ENCODE data around the gene MCC. TPM values are rescaled to one million over a fixed set of nuclear protein-coding genes. Genes with fewer than 3 reads are reported as not detected.

MCC gene
- total and polyA plus RNA-seq, 12 donors = 1.8 to 12.6 (median 8.9) TPM

DNA sequence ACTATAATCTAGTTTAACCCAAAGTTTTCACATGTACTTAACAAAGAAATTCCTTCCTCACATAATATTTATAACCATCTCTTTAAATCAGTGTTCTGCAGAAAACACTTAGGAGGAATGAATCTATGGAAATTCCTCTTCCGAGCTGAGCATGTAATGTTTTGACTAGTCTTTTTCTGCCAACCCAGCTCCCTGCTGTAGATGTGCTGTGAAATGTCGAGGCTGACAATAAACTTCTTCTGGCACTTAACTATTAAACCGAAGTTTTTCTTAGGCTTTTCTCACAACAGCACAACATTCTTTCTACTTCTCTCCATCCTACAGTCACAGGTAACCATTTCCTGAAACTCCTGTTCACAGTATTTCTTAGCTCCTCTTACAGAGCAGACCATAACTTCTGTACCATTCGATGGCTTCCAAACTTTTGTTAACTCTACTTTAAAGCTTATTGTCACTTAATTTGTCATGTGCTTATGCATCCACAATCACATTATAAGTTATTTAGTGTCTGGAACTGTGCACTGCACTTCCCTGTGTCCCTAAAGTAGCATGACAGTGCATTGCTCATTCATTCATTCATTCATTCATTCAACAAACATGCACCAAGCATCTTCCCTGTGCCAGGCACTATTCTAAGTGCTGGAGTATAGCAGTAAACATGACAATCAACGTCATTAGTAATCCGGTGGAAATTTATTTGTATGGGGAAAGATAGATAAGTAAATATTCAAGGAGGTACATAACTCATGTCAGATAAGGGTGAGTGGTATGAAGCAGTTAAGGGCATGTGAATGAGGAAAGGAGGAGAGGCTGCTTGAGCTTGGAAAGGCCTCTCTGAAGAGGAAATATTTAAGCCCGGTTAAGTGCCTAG lies 108.1 kb downstream of the MCC start:
- TF ChIP-seq CTCF (IDR thresholded peaks at IDR 0.05) (no peak), POLR2A (IDR thresholded peaks at IDR 0.05) (no peak)
- DNase-seq = no peak
- Histone ChIP-seq H3K27ac (no peak overlapping the region), H3K4me3 (no peak overlapping the region), H3K9me3 (replicated peaks in 1 of 3) (no peaks in the 10 kb centered on the region), H3K4me1 (replicated peaks in 1 of 2) (peaks cover 0 to 12% of the 10 kb centered on the region in 2 donors), H3K27me3 (no peaks in the 10 kb centered on the region), H3K36me3 (replicated peaks in 1 of 2) (no peaks in the 10 kb centered on the region)
- intact Hi-C loops (cut with DNase I) = loop anchor here (5.0 to 10.0 kb wide), 3 partner anchors 125 to 383 kb away; no protein-coding TSS in a partner anchor
- 51 to 55% (median 54%) methylated on average over 7 of the region's 7 CpGs for WGBS, 4 donors

DNA sequence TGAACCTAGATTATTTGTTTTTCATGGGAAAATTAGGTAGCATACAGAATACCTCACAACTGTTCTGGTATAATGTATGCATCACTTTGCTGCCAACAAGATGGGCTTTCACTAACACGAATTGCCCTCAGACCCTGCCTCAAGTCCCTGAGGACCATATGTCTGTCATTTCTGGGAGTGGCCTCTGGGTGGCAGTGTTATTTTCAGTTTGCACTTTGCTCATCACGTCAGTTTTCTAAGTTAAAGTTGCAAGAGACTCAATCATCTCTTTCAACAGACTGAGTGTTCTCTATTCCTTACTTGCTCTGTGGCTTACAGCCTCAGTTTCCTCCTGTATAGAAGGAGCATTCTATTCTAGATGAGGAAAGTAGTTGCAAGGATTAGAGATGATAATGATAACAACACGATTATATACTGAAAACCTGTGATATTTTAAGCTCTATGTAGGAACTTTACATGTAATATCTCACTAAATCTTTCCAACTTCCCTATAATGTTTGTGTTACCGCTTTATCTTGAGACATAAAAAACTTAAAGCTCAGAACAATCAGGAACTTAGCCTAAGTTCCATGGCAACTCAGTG lies 109.2 kb downstream of the MCC start:
- intact Hi-C loops (cut with DNase I) = loop anchor here in 1 of 2 donors (5.0 to 10.0 kb wide), 2 partner anchors 126 to 382 kb away; no protein-coding TSS in a partner anchor
- Histone ChIP-seq H3K4me3 (no peak overlapping the region), H3K9me3 (replicated peaks in 1 of 3) (no peaks in the 10 kb centered on the region), H3K4me1 (replicated peaks in 1 of 2) (peaks cover 0 to 12% of the 10 kb centered on the region in 2 donors), H3K27ac (no peak overlapping the region), H3K36me3 (replicated peaks in 1 of 2) (no peaks in the 10 kb centered on the region), H3K27me3 (no peaks in the 10 kb centered on the region)
- DNase-seq = peak; percentile 24 to 78 (median 59)
- 14 to 22% (median 16%) methylated on average over 4 of the region's 4 CpGs for WGBS, 4 donors
- TF ChIP-seq POLR2A (IDR thresholded peaks at IDR 0.05) (no peak), CTCF (IDR thresholded peaks at IDR 0.05) (peak; percentile 54 to 76 (median 72))

GRCh38 chr5:113378514-113378913 lies 109.7 kb downstream of the MCC start:
- no peak for DNase-seq
- no peaks in the 10 kb centered on the region for H3K27me3 ChIP-seq
- H3K9me3 ChIP-seq (replicated peaks in 1 of 3) = no peaks in the 10 kb centered on the region
- TF ChIP-seq POLR2A (IDR thresholded peaks at IDR 0.05) = no peak
- no peak for TF ChIP-seq CTCF (IDR thresholded peaks at IDR 0.05)
- H3K36me3 ChIP-seq (replicated peaks in 1 of 2) = no peaks in the 10 kb centered on the region
- H3K27ac ChIP-seq = no peak overlapping the region
- H3K4me1 ChIP-seq (replicated peaks in 1 of 2) = peaks cover 0 to 12% of the 10 kb centered on the region in 2 donors
- intact Hi-C loops (cut with DNase I) = loop anchor here in 1 of 2 donors (5.0 to 10.0 kb wide), 2 partner anchors 126 to 381 kb away; no protein-coding TSS in a partner anchor
- no peak overlapping the region for H3K4me3 ChIP-seq
- 34 to 45% (median 41%) methylated on average over 2 of the region's 2 CpGs for WGBS, 4 donors

DNA sequence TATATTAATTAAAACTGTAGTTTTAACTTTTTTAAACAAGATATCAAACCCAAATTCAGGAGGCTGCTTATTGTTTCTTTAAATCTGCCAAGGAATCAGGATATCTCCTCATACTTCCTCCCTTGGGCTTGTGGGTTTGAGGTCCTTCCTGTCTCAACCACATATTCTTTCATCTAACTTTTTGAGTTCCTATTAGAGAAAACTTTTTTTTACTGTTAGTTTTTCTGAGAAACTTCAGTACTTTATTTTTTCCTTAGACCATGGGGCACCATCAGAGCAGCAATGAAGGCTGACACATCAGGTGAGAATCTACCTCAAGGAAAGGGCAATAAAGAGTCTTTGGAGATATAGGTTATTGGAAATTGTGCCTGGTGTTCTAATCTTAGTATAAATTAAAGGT lies 110.2 kb downstream of the MCC start:
- Histone ChIP-seq H3K9me3 (replicated peaks in 1 of 3) (no peaks in the 10 kb centered on the region), H3K4me1 (replicated peaks in 1 of 2) (peaks cover 0 to 12% of the 10 kb centered on the region in 2 donors), H3K27me3 (no peaks in the 10 kb centered on the region), H3K27ac (no peak overlapping the region), H3K4me3 (no peak overlapping the region), H3K36me3 (replicated peaks in 1 of 2) (no peaks in the 10 kb centered on the region)
- DNase-seq = no peak
- intact Hi-C loops (cut with DNase I) = loop anchor here in 1 of 2 donors (5.0 to 10.0 kb wide), 2 partner anchors 127 to 381 kb away; no protein-coding TSS in a partner anchor
- TF ChIP-seq POLR2A (IDR thresholded peaks at IDR 0.05) = no peak
